ENCODE data around the gene TNF. TPM values are rescaled to one million over a fixed set of nuclear protein-coding genes. Genes with fewer than 3 reads are reported as not detected.

The TNF gene
- total and polyA plus RNA-seq, 2 of the 13 experiments (the other 11 are each of a cell fraction or from before 2014, with no cell fraction given): not detected

GRCh38 chr6:31580807-31581433, 5.6 kb downstream of the TNF start (continued):
- TF ChIP-seq DMTF1 (CRISPR knock-in tag; IDR thresholded peaks at IDR 0.05): no peak
- TF ChIP-seq ZNF121 (CRISPR knock-in tag; IDR thresholded peaks at IDR 0.05): no peak
- TF ChIP-seq CREM (IDR thresholded peaks at IDR 0.05): no peak
- no peak for TF ChIP-seq CREM (CRISPR knock-in tag; IDR thresholded peaks at IDR 0.05)
- no peak for TF ChIP-seq JUND (CRISPR knock-in tag; IDR thresholded peaks at IDR 0.05)
- peak; percentile 89; the same call in 1 of the 2 replicates for TF ChIP-seq ZNF614 (CRISPR knock-in tag; IDR thresholded peaks at IDR 0.05; ENCODE audit: borderline replicate concordance)
- TF ChIP-seq ZMYM4 (CRISPR knock-in tag; IDR thresholded peaks at IDR 0.05): peak; percentile 74
- TF ChIP-seq ZC3H13 (CRISPR knock-in tag; IDR thresholded peaks at IDR 0.05): peak; percentile 22; the same call in 1 of the 2 replicates
- no peak for TF ChIP-seq FOXK1 (CRISPR knock-in tag; IDR thresholded peaks at IDR 0.05; ENCODE audit: borderline replicate concordance, low read depth)
- TF ChIP-seq ZBTB21 (CRISPR knock-in tag; IDR thresholded peaks at IDR 0.05): no peak
- TF ChIP-seq KAT8 (CRISPR knock-in tag; IDR thresholded peaks at IDR 0.05): peak; percentile 75
- no peak; the same call in 1 of the 2 replicates for TF ChIP-seq CCDC6 (CRISPR knock-in tag; IDR thresholded peaks at IDR 0.05)
- peak; percentile 81; the same call in 1 of the 2 replicates for TF ChIP-seq ZNF530 (CRISPR knock-in tag; IDR thresholded peaks at IDR 0.05; ENCODE audit: low read depth)
- TF ChIP-seq ELK4 (CRISPR knock-in tag; IDR thresholded peaks at IDR 0.05; ENCODE audit: borderline replicate concordance): no peak
- no peak; the same call in 1 of the 2 replicates for TF ChIP-seq WIZ (CRISPR knock-in tag; IDR thresholded peaks at IDR 0.05)
- TF ChIP-seq ZNF549 (CRISPR knock-in tag; IDR thresholded peaks at IDR 0.05): no peak
- TF ChIP-seq GATA4 (IDR thresholded peaks at IDR 0.05; ENCODE audit: borderline replicate concordance, low read depth): no peak
- no peak for TF ChIP-seq SIN3B (IDR thresholded peaks at IDR 0.05; ENCODE audit: low read length)
- no peak for TF ChIP-seq USF2 (IDR thresholded peaks at IDR 0.05; ENCODE audit: low read depth, low read length)
- no peak for TF ChIP-seq USF2 (CRISPR knock-in tag; IDR thresholded peaks at IDR 0.05; ENCODE audit: borderline replicate concordance)
- TF ChIP-seq RELA (CRISPR knock-in tag; IDR thresholded peaks at IDR 0.05): no peak
- TF ChIP-seq E2F2 (CRISPR knock-in tag; IDR thresholded peaks at IDR 0.05; ENCODE audit: borderline replicate concordance): no peak
- peak; percentile 91; the same call in 1 of the 2 replicates for TF ChIP-seq NCOA1 (CRISPR knock-in tag; IDR thresholded peaks at IDR 0.05)
- TF ChIP-seq ZNF33A (CRISPR knock-in tag; IDR thresholded peaks at IDR 0.05; ENCODE audit: borderline replicate concordance): no peak
